ENCODE results near the gene ALG12.

ALG12 gene

GRCh38 chr22:49889071-49889470 lies 29.2 kb downstream of the ALG12 start:
- no peak overlapping the region for H3K27ac Mint-ChIP-seq
- H3K4me3 Mint-ChIP-seq: no peak overlapping the region
- no peaks in the 10 kb centered on the region for H3K27me3 Mint-ChIP-seq
- H3K9me3 Mint-ChIP-seq: no peaks in the 10 kb centered on the region
- no peak for DNase-seq
- H3K36me3 Mint-ChIP-seq (ENCODE audit: low read depth): peaks cover 98% of the 10 kb centered on the region
- H3K4me1 Mint-ChIP-seq (ENCODE audit: low read depth): peaks cover 2% of the 10 kb centered on the region

- H3K4me3 Mint-ChIP-seq: no peak overlapping the region
- H3K4me1 Mint-ChIP-seq (ENCODE audit: low read depth): peaks cover 4% of the 10 kb centered on the region
- H3K27me3 Mint-ChIP-seq: no peaks in the 10 kb centered on the region
- DNase-seq: no peak
- H3K27ac Mint-ChIP-seq: no peak overlapping the region
- peaks cover 99% of the 10 kb centered on the region for H3K36me3 Mint-ChIP-seq (ENCODE audit: low read depth)
- H3K9me3 Mint-ChIP-seq: no peaks in the 10 kb centered on the region
Measured at GRCh38 chr22:49887702-49888101, 30.5 kb downstream of the ALG12 start.

GRCh38 chr22:49887064-49887451 lies 31.2 kb downstream of the ALG12 start:
- Mint-ChIP-seq H3K27ac (no peak overlapping the region), H3K9me3 (no peaks in the 10 kb centered on the region), H3K36me3 (ENCODE audit: low read depth) (peaks cover 93% of the 10 kb centered on the region), H3K4me3 (no peak overlapping the region), H3K4me1 (ENCODE audit: low read depth) (peaks cover 8% of the 10 kb centered on the region), H3K27me3 (no peaks in the 10 kb centered on the region)
- DNase-seq: no peak

- no peak overlapping the region for H3K4me3 Mint-ChIP-seq
- H3K9me3 Mint-ChIP-seq: no peaks in the 10 kb centered on the region
- peaks cover 88% of the 10 kb centered on the region for H3K36me3 Mint-ChIP-seq (ENCODE audit: low read depth)
- H3K27me3 Mint-ChIP-seq: no peaks in the 10 kb centered on the region
- no peak overlapping the region for H3K27ac Mint-ChIP-seq
- DNase-seq: no peak
- peaks cover 13% of the 10 kb centered on the region for H3K4me1 Mint-ChIP-seq (ENCODE audit: low read depth)
Measured at GRCh38 chr22:49886346-49887063, 31.7 kb downstream of the ALG12 start.

- H3K9me3 Mint-ChIP-seq: no peaks in the 10 kb centered on the region
- no peak overlapping the region for H3K27ac Mint-ChIP-seq
- peaks cover 17% of the 10 kb centered on the region for H3K4me1 Mint-ChIP-seq (ENCODE audit: low read depth)
- no peak for DNase-seq
- no peak overlapping the region for H3K4me3 Mint-ChIP-seq
- peaks cover 82% of the 10 kb centered on the region for H3K36me3 Mint-ChIP-seq (ENCODE audit: low read depth)
- no peaks in the 10 kb centered on the region for H3K27me3 Mint-ChIP-seq
Measured at GRCh38 chr22:49885881-49886280, 32.4 kb downstream of the ALG12 start.

- Mint-ChIP-seq H3K4me3 (no peak overlapping the region), H3K9me3 (no peaks in the 10 kb centered on the region), H3K27me3 (no peaks in the 10 kb centered on the region), H3K27ac (no peak overlapping the region), H3K36me3 (ENCODE audit: low read depth) (peaks cover 76% of the 10 kb centered on the region), H3K4me1 (ENCODE audit: low read depth) (peaks cover 20% of the 10 kb centered on the region)
- DNase-seq: no peak
Measured at GRCh38 chr22:49885281-49885680, 33.0 kb downstream of the ALG12 start.

- no peaks in the 10 kb centered on the region for H3K9me3 Mint-ChIP-seq
- H3K4me3 Mint-ChIP-seq: no peak overlapping the region
- peaks cover 26% of the 10 kb centered on the region for H3K4me1 Mint-ChIP-seq (ENCODE audit: low read depth)
- no peaks in the 10 kb centered on the region for H3K27me3 Mint-ChIP-seq
- DNase-seq: no peak
- H3K27ac Mint-ChIP-seq: no peak overlapping the region
- H3K36me3 Mint-ChIP-seq (ENCODE audit: low read depth): peaks cover 70% of the 10 kb centered on the region
Measured at GRCh38 chr22:49884503-49885260, 33.6 kb downstream of the ALG12 start.

DNA sequence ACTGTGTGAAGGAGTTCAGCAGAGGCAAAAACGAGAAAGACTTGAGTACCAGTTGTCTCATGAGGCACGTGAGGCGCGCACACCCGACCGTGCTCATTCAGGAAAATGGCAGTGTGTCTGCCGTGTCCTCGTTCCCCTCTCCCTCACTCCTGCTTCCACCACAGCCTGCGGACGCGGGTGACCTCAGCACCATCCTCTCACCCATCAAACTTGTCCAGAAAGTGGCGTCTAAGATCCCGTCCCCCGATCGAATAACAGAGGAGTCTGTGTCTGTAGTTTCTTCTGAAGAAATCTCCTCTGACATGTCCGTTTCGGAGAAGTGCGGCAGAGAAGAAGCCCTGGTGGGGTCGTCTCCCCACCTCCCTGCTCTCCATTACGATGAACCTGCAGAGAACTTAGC lies 34.2 kb downstream of the ALG12 start:
- H3K27me3 Mint-ChIP-seq: no peaks in the 10 kb centered on the region
- H3K4me3 Mint-ChIP-seq: no peak overlapping the region
- DNase-seq: no peak
- peaks cover 64% of the 10 kb centered on the region for H3K36me3 Mint-ChIP-seq (ENCODE audit: low read depth)
- no peak overlapping the region for H3K27ac Mint-ChIP-seq
- peaks cover 28% of the 10 kb centered on the region for H3K4me1 Mint-ChIP-seq (ENCODE audit: low read depth)
- no peaks in the 10 kb centered on the region for H3K9me3 Mint-ChIP-seq

DNA sequence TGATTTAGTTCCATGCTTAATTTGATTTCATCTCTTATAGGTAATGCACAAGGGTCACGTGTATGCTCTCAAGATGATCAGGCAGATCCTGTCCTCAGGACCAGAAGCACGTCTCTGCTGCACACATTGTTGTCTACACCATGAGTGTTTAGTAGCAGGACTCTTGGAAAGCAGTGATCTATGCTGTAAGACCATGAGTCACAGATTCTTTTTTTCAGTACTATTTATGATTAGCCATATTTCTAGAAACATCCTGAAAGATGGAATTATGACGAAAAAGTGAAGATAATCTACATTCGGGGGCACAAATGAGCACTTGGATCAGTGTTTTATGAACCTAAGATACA lies 35.0 kb downstream of the ALG12 start:
- H3K4me1 Mint-ChIP-seq (ENCODE audit: low read depth): peaks cover 28% of the 10 kb centered on the region
- peaks cover 60% of the 10 kb centered on the region for H3K36me3 Mint-ChIP-seq (ENCODE audit: low read depth)
- no peak for DNase-seq
- no peak overlapping the region for H3K4me3 Mint-ChIP-seq
- H3K27me3 Mint-ChIP-seq: no peaks in the 10 kb centered on the region
- H3K9me3 Mint-ChIP-seq: no peaks in the 10 kb centered on the region
- no peak overlapping the region for H3K27ac Mint-ChIP-seq

- H3K9me3 Mint-ChIP-seq: no peaks in the 10 kb centered on the region
- peaks cover 28% of the 10 kb centered on the region for H3K4me1 Mint-ChIP-seq (ENCODE audit: low read depth)
- H3K4me3 Mint-ChIP-seq: no peak overlapping the region
- no peaks in the 10 kb centered on the region for H3K27me3 Mint-ChIP-seq
- no peak for DNase-seq
- H3K36me3 Mint-ChIP-seq (ENCODE audit: low read depth): peaks cover 58% of the 10 kb centered on the region
- no peak overlapping the region for H3K27ac Mint-ChIP-seq
Measured at GRCh38 chr22:49882519-49883293, 35.5 kb downstream of the ALG12 start.

DNA sequence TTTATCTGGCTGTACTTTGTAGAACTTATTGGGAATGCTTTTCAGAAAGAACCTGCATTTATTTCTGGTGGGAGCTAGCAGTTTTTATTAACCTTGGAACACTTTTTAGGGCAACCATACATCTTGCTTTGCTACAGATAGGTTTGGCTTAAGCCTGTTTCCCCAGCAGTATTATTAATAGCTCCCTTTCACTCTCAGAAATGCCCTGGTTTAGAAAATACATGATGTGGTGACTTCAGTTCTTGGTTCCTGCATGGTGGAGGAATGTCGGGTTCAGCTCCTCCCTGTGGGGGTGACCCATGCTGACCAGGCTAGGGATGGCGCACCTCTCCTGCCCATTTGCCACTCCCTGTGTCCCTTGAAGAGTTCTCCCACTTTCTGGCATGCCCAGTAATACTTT lies 36.4 kb downstream of the ALG12 start:
- Mint-ChIP-seq H3K4me3 (no peak overlapping the region), H3K27ac (no peak overlapping the region), H3K36me3 (ENCODE audit: low read depth) (peaks cover 53% of the 10 kb centered on the region), H3K9me3 (no peaks in the 10 kb centered on the region), H3K27me3 (no peaks in the 10 kb centered on the region), H3K4me1 (ENCODE audit: low read depth) (peaks cover 26% of the 10 kb centered on the region)
- no peak for DNase-seq

DNA sequence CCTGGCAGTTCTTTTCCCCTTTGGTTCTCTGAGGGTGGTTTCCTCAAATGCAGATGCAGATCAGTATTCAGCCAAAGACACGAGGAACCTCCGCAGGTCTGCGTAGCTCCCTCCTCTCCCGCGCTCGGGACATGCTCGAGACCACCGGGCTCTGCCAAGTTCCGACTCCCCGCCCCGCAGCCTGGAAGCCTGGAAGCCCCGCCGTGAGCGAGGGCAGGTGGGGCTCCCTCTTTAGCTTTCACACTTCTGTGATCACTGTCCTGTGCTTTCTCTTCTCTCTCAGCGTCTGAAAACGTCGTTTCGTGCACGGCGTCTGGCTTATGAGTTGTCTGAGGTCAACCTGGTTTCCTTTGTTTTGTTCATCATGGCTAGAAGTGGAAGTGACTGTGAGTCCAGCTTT lies 38.0 kb downstream of the ALG12 start:
- peak; percentile 32 for DNase-seq
- Mint-ChIP-seq H3K4me3 (peak overlapping the region; percentile 7), H3K27ac (peak overlapping the region; percentile 62), H3K4me1 (ENCODE audit: low read depth) (peaks cover 30% of the 10 kb centered on the region), H3K27me3 (no peaks in the 10 kb centered on the region), H3K9me3 (no peaks in the 10 kb centered on the region), H3K36me3 (ENCODE audit: low read depth) (peaks cover 48% of the 10 kb centered on the region)

DNA sequence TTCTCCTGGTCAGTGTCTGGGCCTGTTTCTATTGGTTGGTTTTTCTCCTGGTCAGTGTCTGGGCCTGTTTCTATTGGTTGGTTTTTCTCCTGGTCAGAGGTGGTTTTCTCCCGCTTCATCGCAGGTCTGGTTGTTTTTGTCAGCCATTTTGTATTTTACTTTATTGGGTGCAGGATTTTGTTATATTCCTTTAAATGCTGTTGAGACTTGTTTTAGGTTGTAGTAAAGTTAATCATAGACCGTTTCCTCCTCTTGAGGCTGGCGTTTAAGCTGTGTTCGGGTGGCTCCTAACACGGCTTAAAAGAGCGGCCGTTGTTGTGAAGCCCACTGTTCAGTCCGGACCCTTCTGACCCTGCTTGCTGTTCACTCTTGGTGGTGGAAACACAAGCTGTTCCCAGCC lies 38.4 kb downstream of the ALG12 start:
- H3K36me3 Mint-ChIP-seq (ENCODE audit: low read depth): peaks cover 47% of the 10 kb centered on the region
- H3K4me1 Mint-ChIP-seq (ENCODE audit: low read depth): peaks cover 32% of the 10 kb centered on the region
- no peak for DNase-seq
- H3K9me3 Mint-ChIP-seq: no peaks in the 10 kb centered on the region
- H3K4me3 Mint-ChIP-seq: no peak overlapping the region
- H3K27me3 Mint-ChIP-seq: no peaks in the 10 kb centered on the region
- peak overlapping the region; percentile 62 for H3K27ac Mint-ChIP-seq

- Mint-ChIP-seq H3K27ac (no peak overlapping the region), H3K4me3 (no peak overlapping the region), H3K9me3 (no peaks in the 10 kb centered on the region), H3K36me3 (ENCODE audit: low read depth) (peaks cover 42% of the 10 kb centered on the region), H3K27me3 (no peaks in the 10 kb centered on the region), H3K4me1 (ENCODE audit: low read depth) (peaks cover 39% of the 10 kb centered on the region)
- no peak for DNase-seq
Measured at GRCh38 chr22:49878206-49878605, 40.0 kb downstream of the ALG12 start.

GRCh38 chr22:49877642-49878041 lies 40.6 kb downstream of the ALG12 start:
- no peaks in the 10 kb centered on the region for H3K27me3 Mint-ChIP-seq
- no peak overlapping the region for H3K4me3 Mint-ChIP-seq

More at GRCh38 chr22:49877642-49878041, 40.6 kb downstream of the ALG12 start:
- peaks cover 38% of the 10 kb centered on the region for H3K36me3 Mint-ChIP-seq (ENCODE audit: low read depth)
- no peak for DNase-seq
- H3K27ac Mint-ChIP-seq: no peak overlapping the region
- no peaks in the 10 kb centered on the region for H3K9me3 Mint-ChIP-seq
- H3K4me1 Mint-ChIP-seq (ENCODE audit: low read depth): peaks cover 39% of the 10 kb centered on the region

Measured in activated T-cell treated with anti-CD3 and anti-CD28 coated beads, Interleukin-2, amount 50 U/mL, for 24 hours (primary cell).